ENCODE results near the gene YBX1. TPM values are rescaled to one million over a fixed set of nuclear protein-coding genes. Genes with fewer than 3 reads are reported as not detected.

YBX1 gene
- total and polyA plus RNA-seq, 2 of the 13 experiments (the other 11 are each of a cell fraction or from before 2014, with no cell fraction given), result 339 to 628 TPM

DNA sequence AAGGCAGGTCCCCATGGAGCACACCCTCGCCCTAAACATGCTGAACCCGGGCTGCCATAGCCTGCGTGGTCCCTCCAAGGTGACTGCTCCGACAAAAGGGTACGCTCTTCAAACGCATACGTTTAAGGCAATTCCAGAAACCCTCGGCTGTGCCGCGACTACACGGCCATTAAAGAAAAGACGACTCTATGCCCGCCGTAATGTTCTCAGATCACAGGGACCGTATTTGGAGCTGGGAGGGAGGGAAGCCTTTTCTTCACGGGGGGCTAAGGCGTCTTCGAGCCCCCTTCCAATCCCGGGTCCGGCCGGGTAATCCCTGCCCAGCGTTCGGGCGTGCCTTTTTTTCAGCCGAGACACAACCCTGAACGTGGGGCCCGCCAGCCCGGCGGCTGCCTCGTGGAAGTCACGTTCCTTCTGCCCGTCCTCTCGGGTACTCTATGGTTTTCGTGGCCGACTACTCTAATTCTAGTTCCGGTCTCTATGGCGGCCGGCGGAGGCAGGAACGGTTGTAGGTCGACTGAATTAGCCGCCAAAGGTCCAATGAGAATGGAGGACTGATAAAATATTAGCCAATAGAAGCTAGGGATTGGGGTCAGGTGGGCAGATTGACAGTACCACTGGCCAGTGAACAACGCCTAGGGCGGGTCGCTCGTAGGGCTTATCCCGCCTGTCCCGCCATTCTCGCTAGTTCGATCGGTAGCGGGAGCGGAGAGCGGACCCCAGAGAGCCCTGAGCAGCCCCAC is at the start of gene YBX1 (continued):
- TF ChIP-seq, protein P1, sequence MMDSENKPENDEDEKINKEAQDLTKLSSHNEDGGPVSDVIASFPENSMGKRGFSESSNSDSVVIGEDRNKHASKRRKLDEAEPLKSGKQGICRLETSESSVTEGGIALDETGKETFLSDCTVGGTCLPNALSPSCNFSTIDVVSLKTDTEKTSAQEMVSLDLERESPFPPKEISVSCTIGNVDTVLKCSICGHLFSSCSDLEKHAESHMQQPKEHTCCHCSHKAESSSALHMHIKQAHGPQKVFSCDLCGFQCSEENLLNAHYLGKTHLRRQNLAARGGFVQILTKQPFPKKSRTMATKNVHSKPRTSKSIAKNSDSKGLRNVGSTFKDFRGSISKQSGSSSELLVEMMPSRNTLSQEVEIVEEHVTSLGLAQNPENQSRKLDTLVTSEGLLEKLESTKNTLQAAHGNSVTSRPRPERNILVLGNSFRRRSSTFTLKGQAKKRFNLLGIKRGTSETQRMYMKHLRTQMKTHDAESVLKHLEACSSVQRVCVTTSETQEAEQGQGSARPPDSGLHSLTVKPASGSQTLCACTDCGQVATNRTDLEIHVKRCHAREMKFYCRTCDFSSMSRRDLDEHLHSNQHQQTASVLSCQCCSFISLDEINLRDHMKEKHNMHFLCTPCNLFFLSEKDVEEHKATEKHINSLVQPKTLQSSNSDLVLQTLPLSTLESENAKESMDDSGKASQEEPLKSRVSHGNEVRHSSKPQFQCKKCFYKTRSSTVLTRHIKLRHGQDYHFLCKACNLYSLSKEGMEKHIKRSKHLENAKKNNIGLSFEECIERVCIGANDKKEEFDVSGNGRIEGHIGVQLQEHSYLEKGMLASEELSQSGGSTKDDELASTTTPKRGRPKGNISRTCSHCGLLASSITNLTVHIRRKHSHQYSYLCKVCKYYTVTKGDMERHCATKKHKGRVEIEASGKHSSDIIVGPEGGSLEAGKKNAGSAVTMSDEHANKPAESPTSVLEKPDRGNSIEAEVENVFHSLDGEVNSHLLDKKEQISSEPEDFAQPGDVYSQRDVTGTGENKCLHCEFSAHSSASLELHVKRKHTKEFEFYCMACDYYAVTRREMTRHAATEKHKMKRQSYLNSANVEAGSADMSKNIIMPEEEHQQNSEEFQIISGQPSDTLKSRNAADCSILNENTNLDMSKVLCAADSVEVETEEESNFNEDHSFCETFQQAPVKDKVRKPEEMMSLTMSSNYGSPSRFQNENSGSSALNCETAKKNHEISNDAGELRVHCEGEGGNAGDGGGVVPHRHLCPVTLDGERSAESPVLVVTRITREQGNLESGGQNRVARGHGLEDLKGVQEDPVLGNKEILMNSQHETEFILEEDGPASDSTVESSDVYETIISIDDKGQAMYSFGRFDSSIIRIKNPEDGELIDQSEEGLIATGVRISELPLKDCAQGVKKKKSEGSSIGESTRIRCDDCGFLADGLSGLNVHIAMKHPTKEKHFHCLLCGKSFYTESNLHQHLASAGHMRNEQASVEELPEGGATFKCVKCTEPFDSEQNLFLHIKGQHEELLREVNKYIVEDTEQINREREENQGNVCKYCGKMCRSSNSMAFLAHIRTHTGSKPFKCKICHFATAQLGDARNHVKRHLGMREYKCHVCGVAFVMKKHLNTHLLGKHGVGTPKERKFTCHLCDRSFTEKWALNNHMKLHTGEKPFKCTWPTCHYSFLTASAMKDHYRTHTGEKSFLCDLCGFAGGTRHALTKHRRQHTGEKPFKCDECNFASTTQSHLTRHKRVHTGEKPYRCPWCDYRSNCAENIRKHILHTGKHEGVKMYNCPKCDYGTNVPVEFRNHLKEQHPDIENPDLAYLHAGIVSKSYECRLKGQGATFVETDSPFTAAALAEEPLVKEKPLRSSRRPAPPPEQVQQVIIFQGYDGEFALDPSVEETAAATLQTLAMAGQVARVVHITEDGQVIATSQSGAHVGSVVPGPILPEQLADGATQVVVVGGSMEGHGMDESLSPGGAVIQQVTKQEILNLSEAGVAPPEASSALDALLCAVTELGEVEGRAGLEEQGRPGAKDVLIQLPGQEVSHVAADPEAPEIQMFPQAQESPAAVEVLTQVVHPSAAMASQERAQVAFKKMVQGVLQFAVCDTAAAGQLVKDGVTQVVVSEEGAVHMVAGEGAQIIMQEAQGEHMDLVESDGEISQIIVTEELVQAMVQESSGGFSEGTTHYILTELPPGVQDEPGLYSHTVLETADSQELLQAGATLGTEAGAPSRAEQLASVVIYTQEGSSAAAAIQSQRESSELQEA (CRISPR knock-in tag; IDR thresholded peaks at IDR 0.05; ENCODE audit: not compliant biosample characterization), result no peak
- TF ChIP-seq KLF15 (CRISPR knock-in tag; IDR thresholded peaks at IDR 0.05; ENCODE audit: borderline replicate concordance) (no peak), ZNF570 (CRISPR knock-in tag; IDR thresholded peaks at IDR 0.05; ENCODE audit: borderline replicate concordance) (no peak), BHLHE40 (IDR thresholded peaks at IDR 0.05; ENCODE audit: low read length) (peak; percentile 91), ZZZ3 (CRISPR knock-in tag; IDR thresholded peaks at IDR 0.05; ENCODE audit: borderline replicate concordance) (no peak), NR2C2 (CRISPR knock-in tag; IDR thresholded peaks at IDR 0.05; ENCODE audit: borderline replicate concordance) (peak; percentile 77), ZNF792 (CRISPR knock-in tag; IDR thresholded peaks at IDR 0.05) (peak; percentile 65), MTA3 (CRISPR knock-in tag; IDR thresholded peaks at IDR 0.05) (no peak), PRMT3 (CRISPR knock-in tag; IDR thresholded peaks at IDR 0.05; ENCODE audit: borderline replicate concordance, low read depth) (peak; percentile 58; the same call in 1 of the 2 replicates), ZNF878 (CRISPR knock-in tag; IDR thresholded peaks at IDR 0.05) (peak; percentile 69; the same call in 1 of the 2 replicates), MXD4 (CRISPR knock-in tag; IDR thresholded peaks at IDR 0.05) (peak; percentile 72), SMAD9 (CRISPR knock-in tag; IDR thresholded peaks at IDR 0.05) (no peak), CHD4 (IDR thresholded peaks at IDR 0.05; ENCODE audit: borderline replicate concordance, low read length) (no peak), SP140L (CRISPR knock-in tag; IDR thresholded peaks at IDR 0.05; ENCODE audit: borderline replicate concordance) (no peak), SMARCC2 (IDR thresholded peaks at IDR 0.05) (no peak), MTA1 (CRISPR knock-in tag; IDR thresholded peaks at IDR 0.05; ENCODE audit: borderline replicate concordance) (0 out of 2 replicates have a peak, but pooled peaks have one; percentile 22), PAF1 (CRISPR knock-in tag; IDR thresholded peaks at IDR 0.05) (no peak), ZNF562 (CRISPR knock-in tag; IDR thresholded peaks at IDR 0.05; ENCODE audit: borderline replicate concordance) (no peak), ZNF572 (CRISPR knock-in tag; IDR thresholded peaks at IDR 0.05) (no peak)
- TF ChIP-seq, protein P2, sequence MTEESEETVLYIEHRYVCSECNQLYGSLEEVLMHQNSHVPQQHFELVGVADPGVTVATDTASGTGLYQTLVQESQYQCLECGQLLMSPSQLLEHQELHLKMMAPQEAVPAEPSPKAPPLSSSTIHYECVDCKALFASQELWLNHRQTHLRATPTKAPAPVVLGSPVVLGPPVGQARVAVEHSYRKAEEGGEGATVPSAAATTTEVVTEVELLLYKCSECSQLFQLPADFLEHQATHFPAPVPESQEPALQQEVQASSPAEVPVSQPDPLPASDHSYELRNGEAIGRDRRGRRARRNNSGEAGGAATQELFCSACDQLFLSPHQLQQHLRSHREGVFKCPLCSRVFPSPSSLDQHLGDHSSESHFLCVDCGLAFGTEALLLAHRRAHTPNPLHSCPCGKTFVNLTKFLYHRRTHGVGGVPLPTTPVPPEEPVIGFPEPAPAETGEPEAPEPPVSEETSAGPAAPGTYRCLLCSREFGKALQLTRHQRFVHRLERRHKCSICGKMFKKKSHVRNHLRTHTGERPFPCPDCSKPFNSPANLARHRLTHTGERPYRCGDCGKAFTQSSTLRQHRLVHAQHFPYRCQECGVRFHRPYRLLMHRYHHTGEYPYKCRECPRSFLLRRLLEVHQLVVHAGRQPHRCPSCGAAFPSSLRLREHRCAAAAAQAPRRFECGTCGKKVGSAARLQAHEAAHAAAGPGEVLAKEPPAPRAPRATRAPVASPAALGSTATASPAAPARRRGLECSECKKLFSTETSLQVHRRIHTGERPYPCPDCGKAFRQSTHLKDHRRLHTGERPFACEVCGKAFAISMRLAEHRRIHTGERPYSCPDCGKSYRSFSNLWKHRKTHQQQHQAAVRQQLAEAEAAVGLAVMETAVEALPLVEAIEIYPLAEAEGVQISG (CRISPR knock-in tag; IDR thresholded peaks at IDR 0.05), result peak; percentile 100

Data from HepG2 (cell line).